HEK293 (cell line): ENCODE measurements around the gene MXRA8.

Experiments
- AEBP2 ChIP-seq: fragments of 450-650 bp; formaldehyde crosslinking; IDR thresholded peaks from 2 replicates; pipeline ENCODE4 v1.5.1; 2016; ENCODE audit warnings: missing biosample characterization, missing genetic modification characterization, borderline replicate concordance
- GLIS2 ChIP-seq: fragments of 450-650 bp; formaldehyde crosslinking; IDR thresholded peaks from 2 replicates; pipeline ENCODE4 v1.5.1; 2016; ENCODE audit warnings: missing biosample characterization, missing genetic modification characterization
- KLF1 ChIP-seq: fragments of 450-650 bp; formaldehyde crosslinking; IDR thresholded peaks from 2 replicates; pipeline ENCODE4 v1.5.1; 2016; ENCODE audit warnings: missing biosample characterization, missing genetic modification characterization
- KLF8 ChIP-seq: fragments of 450-650 bp; formaldehyde crosslinking; IDR thresholded peaks from 2 replicates; pipeline ENCODE4 v1.5.1; 2016; ENCODE audit warnings: missing biosample characterization, missing genetic modification characterization
- KLF9 ChIP-seq: fragments of 450-650 bp; formaldehyde crosslinking; IDR thresholded peaks from 2 replicates; pipeline ENCODE4 v1.5.1; 2016; ENCODE audit warnings: missing biosample characterization, missing genetic modification characterization, low read depth
- OSR2 ChIP-seq: fragments of 450-650 bp; formaldehyde crosslinking; IDR thresholded peaks from 2 replicates; pipeline ENCODE4 v1.5.1; 2016; ENCODE audit warnings: missing biosample characterization, missing genetic modification characterization
- PRDM2 ChIP-seq: fragments of 450-650 bp; formaldehyde crosslinking; IDR thresholded peaks from 2 replicates; pipeline ENCODE4 v1.5.1; 2016; ENCODE audit warnings: missing biosample characterization, missing genetic modification characterization, borderline replicate concordance
- ZBTB6 ChIP-seq: fragments of 450-650 bp; formaldehyde crosslinking; IDR thresholded peaks from 2 replicates; pipeline ENCODE4 v1.5.1; 2017; ENCODE audit warnings: missing biosample characterization, missing genetic modification characterization
- ZFP37 ChIP-seq: fragments of 450-650 bp; formaldehyde crosslinking; IDR thresholded peaks from 2 replicates; pipeline ENCODE4 v1.5.1; 2016; ENCODE audit warnings: missing biosample characterization, missing genetic modification characterization
- ZNF112 ChIP-seq: fragments of 450-650 bp; formaldehyde crosslinking; IDR thresholded peaks from 2 replicates; pipeline ENCODE4 v1.5.0; 2017; ENCODE audit warnings: missing biosample characterization, missing genetic modification characterization
- ZNF169 ChIP-seq: fragments of 450-650 bp; formaldehyde crosslinking; IDR thresholded peaks from 2 replicates; pipeline ENCODE4 v1.5.1; 2016; ENCODE audit warnings: missing biosample characterization, missing genetic modification characterization
- ZNF184 ChIP-seq: fragments of 450-650 bp; IDR thresholded peaks from 2 replicates; pipeline ENCODE4 v1.5.1; 2018; ENCODE audit warnings: missing biosample characterization, mild to moderate bottlenecking, missing genetic modification characterization
- ZNF2 ChIP-seq: fragments of 450-650 bp; formaldehyde crosslinking; IDR thresholded peaks from 2 replicates; pipeline ENCODE4 v1.5.1; 2016; ENCODE audit warnings: missing biosample characterization, missing genetic modification characterization
- ZNF23 ChIP-seq: fragments of 450-650 bp; formaldehyde crosslinking; IDR thresholded peaks from 2 replicates; pipeline ENCODE4 v1.5.1; 2016; ENCODE audit warnings: missing biosample characterization, missing genetic modification characterization, borderline replicate concordance
- ZNF311 ChIP-seq: fragments of 450-650 bp; formaldehyde crosslinking; IDR thresholded peaks from 2 replicates; pipeline ENCODE4 v1.5.1; 2017; ENCODE audit warnings: missing biosample characterization, missing genetic modification characterization, borderline replicate concordance
- ZNF366 ChIP-seq: fragments of 450-650 bp; formaldehyde crosslinking; conservative IDR thresholded peaks from 2 replicates; pipeline ENCODE4 v1.5.1; 2016; ENCODE audit warnings: missing biosample characterization, missing genetic modification characterization
- ZNF394 ChIP-seq: fragments of 450-650 bp; formaldehyde crosslinking; IDR thresholded peaks from 2 replicates; pipeline ENCODE4 v1.5.1; 2016; ENCODE audit warnings: missing biosample characterization, missing genetic modification characterization, mild to moderate bottlenecking, moderate library complexity, borderline replicate concordance
- ZNF488 ChIP-seq: fragments of 450-650 bp; formaldehyde crosslinking; IDR thresholded peaks from 2 replicates; pipeline ENCODE4 v1.5.1; 2016; ENCODE audit warnings: missing biosample characterization, missing genetic modification characterization
- ZNF501 ChIP-seq: fragments of 450-650 bp; formaldehyde crosslinking; IDR thresholded peaks from 2 replicates; pipeline ENCODE4 v1.5.1; 2016; ENCODE audit warnings: missing biosample characterization, missing genetic modification characterization
- ZNF560 ChIP-seq: fragments of 450-650 bp; formaldehyde crosslinking; IDR thresholded peaks from 2 replicates; pipeline ENCODE4 v1.5.1; 2017; ENCODE audit warnings: missing biosample characterization, missing genetic modification characterization, borderline replicate concordance
- ZNF596 ChIP-seq: fragments of 450-650 bp; IDR thresholded peaks from 2 replicates; pipeline ENCODE4 v1.5.0; 2018; ENCODE audit warnings: missing biosample characterization, mild to moderate bottlenecking, missing genetic modification characterization, moderate library complexity
- ZNF701 ChIP-seq: fragments of 450-650 bp; formaldehyde crosslinking; IDR thresholded peaks from 2 replicates; pipeline ENCODE4 v1.5.1; 2016; ENCODE audit warnings: missing biosample characterization, missing genetic modification characterization
- ZNF707 ChIP-seq: fragments of 450-650 bp; formaldehyde crosslinking; IDR thresholded peaks from 2 replicates; pipeline ENCODE4 v1.5.1; 2016; ENCODE audit warnings: missing biosample characterization, missing genetic modification characterization
- ZNF768 ChIP-seq: fragments of 450-650 bp; formaldehyde crosslinking; IDR thresholded peaks from 2 replicates; pipeline ENCODE4 v1.5.1; 2018; ENCODE audit warnings: missing biosample characterization, mild to moderate bottlenecking, missing genetic modification characterization
- ZNF776 ChIP-seq: fragments of 450-650 bp; formaldehyde crosslinking; IDR thresholded peaks from 2 replicates; pipeline ENCODE4 v1.5.0; 2017; ENCODE audit warnings: missing biosample characterization, missing genetic modification characterization, borderline replicate concordance

Gene MXRA8

GRCh38 chr1:1337793-1338147, 20.6 kb downstream of the MXRA8 start (continued):
- TF ChIP-seq ZNF560 (tag by site-specific recombination) (no peak), ZNF366 (tag by site-specific recombination) (no peak), ZNF184 (tag by site-specific recombination) (no peak), ZNF112 (tag by site-specific recombination) (no peak), ZNF501 (tag by site-specific recombination) (no peak), ZBTB6 (tag by site-specific recombination) (no peak), PRDM2 (tag by site-specific recombination) (no peak), KLF9 (0 out of 2 replicates have a peak, but pooled peaks have one; percentile 19), OSR2 (no peak), ZNF596 (no peak), GLIS2 (tag by site-specific recombination) (no peak), ZNF311 (tag by site-specific recombination) (no peak), ZNF23 (tag by site-specific recombination) (no peak), ZNF394 (tag by site-specific recombination) (no peak), ZNF701 (tag by site-specific recombination) (no peak), KLF1 (tag by site-specific recombination) (peak; percentile 68; the same call in 1 of the 2 replicates), ZNF488 (no peak), ZNF2 (no peak), ZFP37 (tag by site-specific recombination) (no peak), AEBP2 (no peak), ZNF707 (tag by site-specific recombination) (no peak), ZNF768 (no peak), ZNF169 (tag by site-specific recombination) (no peak), ZNF776 (tag by site-specific recombination) (no peak), KLF8 (tag by site-specific recombination) (peak; percentile 79)
- TF ChIP-seq, all 188 proteins: peak for 5
